HFF-Myc (cell line): ENCODE measurements around the gene SYT3.

Experiments used
- DNase-seq: peaks from one replicate; pipeline ENCODE4 v3.0.0-alpha.2; 2011; ENCODE audit warnings: low read depth; ENCODE audit errors: extremely low read depth
- H3K4me3 ChIP-seq: replicated peaks from 2 replicates; pipeline ENCODE4 v1.5.1; 2011; ENCODE audit warnings: low read depth, mild to moderate bottlenecking, control low read depth, low read length
- CTCF ChIP-seq: IDR thresholded peaks from 2 replicates; pipeline ENCODE4 v1.5.1; 2012; ENCODE audit warnings: mild to moderate bottlenecking, low read depth, low read length, control low read depth; ENCODE audit errors: missing control alignments

The SYT3 gene

GRCh38 chr19:50639121-50640112 is at the start of gene SYT3:
TSS of gene SYT3 (minus strand) at chr19:50639881. CDS start at chr19:50637411, 2,470 bp downstream.
- no peak for TF ChIP-seq CTCF
- DNase-seq: no peak
- peak within 1 kb of the TSS; percentile 31 for H3K4me3 ChIP-seq

DNA sequence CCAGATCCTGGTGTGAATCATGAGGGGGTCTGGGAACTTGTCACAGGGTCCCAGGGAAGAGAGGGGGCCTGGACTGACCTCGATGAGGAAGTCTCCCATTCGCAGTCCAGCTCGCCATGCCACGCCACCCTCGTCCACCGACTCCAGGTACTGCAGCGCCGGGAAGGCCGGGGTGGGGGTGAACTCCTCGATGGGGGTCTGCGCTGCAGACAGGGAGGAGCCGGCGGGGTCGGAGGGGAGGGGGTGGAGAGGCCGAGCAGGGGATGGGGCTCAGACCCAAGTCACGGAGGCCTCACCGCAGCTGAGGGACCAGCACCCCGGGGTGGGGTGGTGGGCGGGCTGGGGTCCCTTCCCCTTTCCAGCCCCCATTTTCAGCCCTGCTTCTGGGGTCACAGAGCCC is 49.1 kb upstream of the SYT3 start:
- no peak for TF ChIP-seq CTCF
- no peak overlapping the region for H3K4me3 ChIP-seq
- DNase-seq: no peak

DNA sequence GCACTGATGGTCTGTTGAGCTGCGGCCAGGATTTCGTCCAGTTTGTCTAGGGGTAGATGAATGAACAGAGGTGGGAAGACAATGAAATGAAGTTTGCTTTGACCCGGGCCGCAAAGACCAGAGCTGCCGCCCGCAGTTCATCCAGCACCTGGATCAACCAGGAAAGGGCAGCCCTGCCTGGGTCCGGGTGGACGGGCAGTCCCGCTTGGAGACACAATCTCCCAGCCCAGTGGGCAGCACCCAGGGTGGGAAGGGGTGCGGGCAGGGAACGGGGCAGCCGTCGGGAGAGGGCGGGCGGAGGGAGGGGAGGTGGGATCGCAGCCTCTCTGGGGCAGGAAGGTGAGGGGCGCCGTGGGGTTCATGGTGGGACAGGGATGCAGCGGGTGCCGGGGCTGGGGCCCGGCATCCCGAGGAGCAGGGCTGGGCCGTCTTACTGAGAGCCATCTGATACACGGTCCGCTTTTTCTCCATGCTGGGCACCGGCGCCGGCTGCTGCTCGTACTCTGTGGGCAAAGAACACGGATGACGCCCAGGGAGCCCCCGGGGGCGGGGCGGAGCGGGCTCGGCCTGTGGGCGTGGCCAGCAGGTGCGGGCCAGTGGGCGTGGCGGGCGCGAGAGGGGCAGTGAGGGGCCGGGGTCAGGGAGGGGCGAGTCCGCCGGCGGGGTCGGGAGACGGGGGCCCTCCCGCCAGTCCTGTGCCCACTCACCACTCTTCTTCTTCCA is 46.8 kb upstream of the SYT3 start:
- no peak for TF ChIP-seq CTCF
- no peak overlapping the region for H3K4me3 ChIP-seq
- DNase-seq: no peak

DNA sequence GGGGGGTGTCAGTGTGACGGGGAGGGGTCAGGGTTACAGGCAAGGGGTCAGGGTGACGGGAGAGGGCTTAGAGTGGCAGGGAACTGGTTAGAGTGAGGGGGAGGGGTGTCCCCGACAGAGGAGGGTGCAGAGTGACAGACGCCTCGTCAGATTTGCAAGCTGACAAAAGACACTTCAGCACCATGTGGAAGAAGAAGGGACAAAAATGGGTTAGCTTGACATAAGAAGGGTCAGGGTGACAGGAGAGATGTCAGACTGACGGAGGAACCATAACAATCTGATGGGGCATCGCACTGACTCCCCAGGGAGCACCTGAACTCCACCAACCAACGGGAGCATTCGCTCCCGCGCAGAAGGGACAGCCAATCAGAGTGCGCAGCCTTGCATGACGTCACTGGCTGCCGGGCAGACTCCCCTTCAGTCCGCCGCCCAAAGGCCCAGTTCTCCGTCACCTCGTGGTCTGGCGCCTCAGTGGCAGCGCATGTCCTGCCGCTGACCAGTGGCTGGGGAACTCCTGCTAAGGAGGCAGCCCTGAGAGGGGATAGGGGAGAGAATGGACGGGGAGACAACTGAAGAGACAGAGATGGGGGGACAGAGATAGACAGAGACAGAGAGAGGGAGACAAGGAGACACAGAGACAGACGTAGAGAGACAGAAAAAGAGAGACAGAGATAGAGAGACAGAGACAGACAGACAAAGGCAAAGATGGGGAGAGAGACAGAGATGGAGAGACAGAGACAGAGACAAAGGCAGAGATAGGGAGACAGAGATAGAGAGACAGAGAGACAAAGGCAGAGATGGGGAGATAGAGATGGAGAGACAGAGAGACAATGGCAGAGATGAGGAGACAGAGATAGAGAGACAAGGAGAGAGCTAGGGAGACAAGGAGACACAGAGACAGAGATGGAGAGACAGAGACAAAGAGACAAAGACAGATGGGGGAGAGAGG is 39.8 kb upstream of the SYT3 start:
- no peak overlapping the region for H3K4me3 ChIP-seq
- peak; percentile 31 for DNase-seq
- TF ChIP-seq CTCF: no peak

GRCh38 chr19:50678323-50678722 is 38.6 kb upstream of the SYT3 start:
- TF ChIP-seq CTCF: no peak
- no peak for DNase-seq
- H3K4me3 ChIP-seq: no peak overlapping the region

- no peak for DNase-seq
- H3K4me3 ChIP-seq: no peak overlapping the region
- no peak for TF ChIP-seq CTCF
Observed at GRCh38 chr19:50677636-50678035, 38.0 kb upstream of the SYT3 start.
